Upper lobe of left lung (tissue), 6 donors: Measurements from ENCODE around the gene SERPINE3. TPM values are rescaled to one million over a fixed set of nuclear protein-coding genes. Genes with fewer than 3 reads are reported as not detected.

ENCODE experiments used
- ATAC-seq, 2 donors: fragments of 200-7000 bp; cut with Tn5 transposase; one replicate each; pipeline ENCODE4 v1.9.1; 2022; ENCODE audit warnings: mild to moderate bottlenecking in 2 of 2, moderate library complexity in 2 of 2; ENCODE audit not compliant: low FRiP score in 2 of 2
- DNase-seq, 2 donors: peaks; one replicate each; pipeline ENCODE4 v3.0.0-alpha.2; 2019 to 2020
- H3K27ac ChIP-seq, 4 donors: fragments of 200-600 bp; sonication (generic); one replicate each; pipeline ENCODE4 v1.5.1; 2016 to 2019
- H3K27me3 ChIP-seq, 4 donors: fragments of 200-600 bp; sonication (generic); one replicate each; pipeline ENCODE4 v1.5.1; 2017 to 2019
- H3K36me3 ChIP-seq, 4 donors: fragments of 200-600 bp; sonication (generic); one replicate each; pipeline ENCODE4 v1.5.1; 2016 to 2019
- H3K4me1 ChIP-seq, 4 donors: fragments of 200-600 bp; sonication (generic); one replicate each; pipeline ENCODE4 v1.5.1; 2018 to 2019
- H3K4me3 ChIP-seq, 4 donors: fragments of 200-600 bp; sonication (generic); one replicate each; pipeline ENCODE4 v1.5.1; 2017 to 2019; ENCODE audit warnings: mild to moderate bottlenecking in 2 of 4, moderate library complexity in 1 of 4
- H3K9me3 ChIP-seq, 4 donors: fragments of 200-600 bp; sonication (generic); one replicate each; pipeline ENCODE4 v1.5.1; 2018 to 2019
- CTCF ChIP-seq, 6 experiments: fragments of 450-650 bp in 4 of 6; fragments of 200-600 bp in 2 of 6; sonication (generic) in 2 of 6; IDR thresholded peaks; one replicate each; pipeline ENCODE4 v1.5.1; 2016 to 2019; ENCODE audit warnings: antibody characterized with exemption in 6 of 6
- EP300 ChIP-seq, 4 donors: sonication (generic); formaldehyde crosslinking; IDR thresholded peaks; one replicate each; pipeline ENCODE4 v1.5.1; 2017; ENCODE audit warnings: antibody characterized with exemption in 4 of 4, control low read depth in 2 of 4
- POLR2A ChIP-seq, 4 donors: fragments of 450-650 bp; IDR thresholded peaks; one replicate each; pipeline ENCODE4 v1.5.1; 2016 to 2017; ENCODE audit warnings: antibody characterized with exemption in 4 of 4, mild to moderate bottlenecking in 2 of 4
- POLR2AphosphoS5 ChIP-seq, 2 donors: sonication (generic); formaldehyde crosslinking; IDR thresholded peaks; one replicate each; pipeline ENCODE4 v1.5.1; 2017; ENCODE audit warnings: antibody characterized with exemption in 2 of 2
- WGBS, 2 donors: methylation state at CpG; one replicate each; pipeline ENCODE4 v1.1.5; 2017 to 2018; 5-methylcytosine and 5-hydroxymethylcytosine counted together
- total RNA-seq, 6 donors: library from RNA; depleted of rRNA in 4 of 6; stranded (reverse); fragments of >200 nt in 4 of 6; gene quantifications; one replicate each; pipeline versions ENCODE4 v1.1.0 to v1.2.1, GENCODE V29; 2016 to 2021
- donor health status: DM: no; HTN: no; CAD: no; lungs with moderate emphysema.
- donor health status: DM: no; HTN: yes; CAD: no; lungs with severe emphysema.

SERPINE3 gene
- total RNA-seq, 6 donors from 2014 or later, result not detected

- 86 to 100% methylated on average over 2 of the region's 2 CpGs for WGBS, 2 donors
- Histone ChIP-seq H3K27me3 (no peaks in the 10 kb centered on the region), H3K9me3 (no peaks in the 10 kb centered on the region), H3K36me3 (no peaks in the 10 kb centered on the region), H3K4me3 (no peak overlapping the region), H3K4me1 (no peaks in the 10 kb centered on the region), H3K27ac (no peak overlapping the region)
- DNase-seq (no peak), ATAC-seq (no peak)
- TF ChIP-seq POLR2AphosphoS5 (IDR thresholded peaks at IDR 0.05) (no peak), POLR2A (IDR thresholded peaks at IDR 0.05) (no peak), EP300 (IDR thresholded peaks at IDR 0.05) (no peak), CTCF (IDR thresholded peaks at IDR 0.05) (no peak)
These were observed 28.3 kb upstream of the SERPINE3 start for GRCh38 chr13:51311231-51311630.

- DNase-seq (no peak), ATAC-seq (no peak)
- H3K9me3 ChIP-seq, result no peaks in the 10 kb centered on the region
- no peaks in the 10 kb centered on the region for H3K36me3 ChIP-seq
- TF ChIP-seq EP300 (IDR thresholded peaks at IDR 0.05) (no peak), POLR2AphosphoS5 (IDR thresholded peaks at IDR 0.05) (no peak), CTCF (IDR thresholded peaks at IDR 0.05) (no peak), POLR2A (IDR thresholded peaks at IDR 0.05) (no peak)
- H3K4me3 ChIP-seq, result no peak overlapping the region
- H3K4me1 ChIP-seq, result no peaks in the 10 kb centered on the region
- 88 to 94% methylated on average over 5 of the region's 5 CpGs for WGBS, 2 donors
- H3K27me3 ChIP-seq, result no peaks in the 10 kb centered on the region
- H3K27ac ChIP-seq, result no peak overlapping the region
These were observed 27.5 kb upstream of the SERPINE3 start for GRCh38 chr13:51311957-51312520.

GRCh38 chr13:51313619-51314018 lies 25.9 kb upstream of the SERPINE3 start:
- Histone ChIP-seq H3K27ac (no peak overlapping the region), H3K4me1 (no peaks in the 10 kb centered on the region), H3K27me3 (no peaks in the 10 kb centered on the region), H3K4me3 (no peak overlapping the region), H3K9me3 (no peaks in the 10 kb centered on the region), H3K36me3 (no peaks in the 10 kb centered on the region)
- TF ChIP-seq POLR2A (IDR thresholded peaks at IDR 0.05), result no peak
- no peak for TF ChIP-seq CTCF (IDR thresholded peaks at IDR 0.05)
- TF ChIP-seq EP300 (IDR thresholded peaks at IDR 0.05), result no peak
- TF ChIP-seq POLR2AphosphoS5 (IDR thresholded peaks at IDR 0.05), result no peak
- ATAC-seq (no peak), DNase-seq (no peak)
- 83 to 88% methylated on average over 1 of the region's 1 CpG for WGBS, 2 donors

DNA sequence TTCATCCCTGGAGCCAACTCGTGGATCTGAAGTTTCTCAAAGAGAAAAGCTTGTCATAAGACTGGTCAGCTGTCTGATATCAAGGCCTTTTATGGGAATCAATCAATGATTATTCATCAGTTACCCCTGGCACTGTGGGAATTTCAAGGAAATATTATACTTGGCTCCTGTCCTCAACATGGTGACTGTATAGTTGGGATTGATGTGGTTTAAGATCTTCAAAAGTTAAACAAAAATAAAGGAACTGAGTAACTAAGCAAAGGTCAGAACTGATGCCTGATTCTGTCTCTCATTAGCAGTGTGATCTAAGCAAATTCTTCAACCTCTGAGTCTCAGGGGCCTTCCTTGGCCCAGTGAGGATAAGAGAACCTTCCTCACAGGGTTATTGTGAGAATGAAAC lies 22.2 kb upstream of the SERPINE3 start:
- no peaks in the 10 kb centered on the region for H3K36me3 ChIP-seq
- H3K4me1 ChIP-seq, result no peaks in the 10 kb centered on the region
- no peak overlapping the region for H3K27ac ChIP-seq
- TF ChIP-seq EP300 (IDR thresholded peaks at IDR 0.05) (no peak), POLR2AphosphoS5 (IDR thresholded peaks at IDR 0.05) (no peak), CTCF (IDR thresholded peaks at IDR 0.05) (no peak), POLR2A (IDR thresholded peaks at IDR 0.05) (no peak)
- ATAC-seq (no peak), DNase-seq (no peak)
- 75 to 83% methylated on average over 1 of the region's 1 CpG for WGBS, 2 donors
- no peaks in the 10 kb centered on the region for H3K27me3 ChIP-seq
- H3K9me3 ChIP-seq, result no peaks in the 10 kb centered on the region
- H3K4me3 ChIP-seq, result no peak overlapping the region

DNA sequence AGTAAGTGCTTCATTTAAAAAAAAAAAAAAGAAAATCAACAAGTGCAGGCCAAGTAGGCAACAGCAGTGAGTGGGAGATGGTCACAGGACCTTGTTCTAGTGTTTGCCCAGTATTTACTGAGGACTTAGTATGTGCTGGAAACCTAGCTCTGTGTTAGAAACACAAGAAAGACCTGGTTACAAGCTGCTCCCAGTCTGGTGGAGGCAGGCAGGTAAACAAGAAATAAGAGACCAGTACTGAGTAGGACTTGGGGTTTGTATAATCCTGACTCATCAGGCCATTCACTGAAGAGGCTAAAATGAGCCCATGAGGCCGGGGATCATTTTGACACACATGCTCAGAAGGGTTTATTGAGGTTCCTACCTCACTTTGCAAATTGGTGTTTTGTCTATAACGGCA lies 21.5 kb upstream of the SERPINE3 start:
- DNase-seq, result no peak
- 88 to 96% methylated on average over 2 of the region's 2 CpGs for WGBS, 2 donors
- ATAC-seq, result no peak
- H3K4me3 ChIP-seq, result no peak overlapping the region
- H3K36me3 ChIP-seq, result no peaks in the 10 kb centered on the region
- H3K27me3 ChIP-seq, result no peaks in the 10 kb centered on the region
- no peak overlapping the region for H3K27ac ChIP-seq
- TF ChIP-seq CTCF (IDR thresholded peaks at IDR 0.05) (no peak), EP300 (IDR thresholded peaks at IDR 0.05) (no peak), POLR2AphosphoS5 (IDR thresholded peaks at IDR 0.05) (no peak), POLR2A (IDR thresholded peaks at IDR 0.05) (no peak)
- H3K9me3 ChIP-seq, result no peaks in the 10 kb centered on the region
- no peaks in the 10 kb centered on the region for H3K4me1 ChIP-seq
